HG03439 (cell line): Measurements from ENCODE around the gene SMAD3.
"Not testable (repeated sequence)": the region's sequence is repeated elsewhere in the genome, so short reads cannot be mapped to it uniquely, and the experiment has no call there.

Experiments
- ATAC-seq: cut with Tn5 transposase; IDR thresholded peaks from one replicate; pipeline ENCODE4 v1.9.1; 2021; ENCODE audit warnings: mild to moderate bottlenecking, moderate library complexity; ENCODE audit not compliant: unreplicated experiment

SMAD3 gene

DNA sequence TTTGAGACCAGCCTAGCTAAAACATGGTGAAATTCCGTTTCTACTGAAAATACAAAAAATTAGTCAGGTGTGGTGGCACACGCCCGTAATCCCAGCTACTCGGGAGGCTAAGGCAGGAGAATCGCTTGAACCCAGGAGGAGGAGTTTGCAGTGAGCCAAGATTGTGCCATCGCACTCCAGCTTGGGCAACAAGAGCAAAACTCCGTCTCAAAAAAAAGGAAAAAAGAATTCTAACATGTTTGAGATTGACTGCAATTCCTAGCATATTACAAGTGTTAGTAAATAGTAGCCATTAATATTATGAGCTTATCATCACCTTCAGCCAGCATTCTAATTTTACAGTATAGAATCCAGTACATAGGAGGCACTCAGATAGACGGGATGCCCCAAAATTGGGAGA lies 57.9 kb downstream of the SMAD3 start:
- not testable (repeated sequence) for ATAC-seq

GRCh38 chr15:67124111-67124510 lies 58.7 kb downstream of the SMAD3 start:
- ATAC-seq, result no peak

GRCh38 chr15:67124911-67125588 lies 59.6 kb downstream of the SMAD3 start:
- ATAC-seq, result no peak

- no peak for ATAC-seq
These were observed 60.4 kb downstream of the SMAD3 start for GRCh38 chr15:67125589-67126502.

DNA sequence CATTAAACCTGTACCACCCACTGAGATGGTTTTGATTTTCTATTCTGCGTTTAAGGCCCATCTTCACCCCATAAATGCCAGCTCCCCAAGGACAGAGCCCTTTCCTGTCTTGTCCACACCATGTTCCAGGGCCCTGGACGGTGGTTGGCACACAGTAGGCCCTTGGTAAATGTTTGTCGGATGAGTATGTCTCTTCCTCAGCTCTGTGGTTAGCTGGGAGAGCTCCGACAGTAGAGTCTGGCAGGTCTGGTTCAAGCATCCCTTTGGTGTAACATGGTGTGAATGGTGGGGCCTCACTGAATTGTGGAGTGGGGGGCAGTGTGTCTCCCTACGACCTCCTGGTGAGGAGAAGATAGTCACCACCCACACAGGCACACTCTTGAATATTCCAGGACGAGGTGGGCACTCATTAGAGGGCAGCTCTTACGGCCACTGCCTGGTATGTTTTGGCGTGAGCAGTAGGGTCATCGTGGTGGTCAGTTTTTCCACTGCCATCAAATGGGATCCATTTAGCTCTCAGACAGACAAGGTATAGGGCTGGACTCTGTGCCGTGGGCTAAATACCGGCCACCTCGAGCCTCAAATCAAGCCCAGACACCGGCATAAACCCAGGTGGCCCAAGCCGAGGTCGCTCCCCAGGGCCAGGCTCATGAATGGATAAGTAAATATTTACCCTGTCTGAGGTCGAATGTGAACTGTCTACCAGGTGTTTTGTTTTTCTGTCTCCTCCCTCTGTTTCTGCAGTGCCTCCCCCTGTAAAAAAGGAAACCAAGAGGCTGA lies 61.3 kb downstream of the SMAD3 start:
- no peak for ATAC-seq

GRCh38 chr15:67127331-67127664 lies 61.9 kb downstream of the SMAD3 start:
- ATAC-seq, result no peak

- ATAC-seq, result no peak
These were observed 62.6 kb downstream of the SMAD3 start for GRCh38 chr15:67127965-67128364.

GRCh38 chr15:67130166-67130565 lies 64.8 kb downstream of the SMAD3 start:
- no peak for ATAC-seq

GRCh38 chr15:67130673-67131601 lies 65.5 kb downstream of the SMAD3 start:
- no peak for ATAC-seq

GRCh38 chr15:67132276-67132675 lies 66.9 kb downstream of the SMAD3 start:
- no peak for ATAC-seq

GRCh38 chr15:67133026-67133425 lies 67.6 kb downstream of the SMAD3 start:
- no peak for ATAC-seq

GRCh38 chr15:67133738-67134066 lies 68.3 kb downstream of the SMAD3 start:
- peak; percentile 5 for ATAC-seq

- ATAC-seq, result peak; percentile 54
These were observed 68.9 kb downstream of the SMAD3 start for GRCh38 chr15:67134067-67134838.

- ATAC-seq, result no peak
These were observed 69.6 kb downstream of the SMAD3 start for GRCh38 chr15:67134871-67135492.

GRCh38 chr15:67135494-67135893 lies 70.1 kb downstream of the SMAD3 start:
- ATAC-seq, result no peak

GRCh38 chr15:67136802-67137201 lies 71.4 kb downstream of the SMAD3 start:
- ATAC-seq, result no peak

GRCh38 chr15:67137319-67137718 lies 71.9 kb downstream of the SMAD3 start:
- ATAC-seq, result no peak

DNA sequence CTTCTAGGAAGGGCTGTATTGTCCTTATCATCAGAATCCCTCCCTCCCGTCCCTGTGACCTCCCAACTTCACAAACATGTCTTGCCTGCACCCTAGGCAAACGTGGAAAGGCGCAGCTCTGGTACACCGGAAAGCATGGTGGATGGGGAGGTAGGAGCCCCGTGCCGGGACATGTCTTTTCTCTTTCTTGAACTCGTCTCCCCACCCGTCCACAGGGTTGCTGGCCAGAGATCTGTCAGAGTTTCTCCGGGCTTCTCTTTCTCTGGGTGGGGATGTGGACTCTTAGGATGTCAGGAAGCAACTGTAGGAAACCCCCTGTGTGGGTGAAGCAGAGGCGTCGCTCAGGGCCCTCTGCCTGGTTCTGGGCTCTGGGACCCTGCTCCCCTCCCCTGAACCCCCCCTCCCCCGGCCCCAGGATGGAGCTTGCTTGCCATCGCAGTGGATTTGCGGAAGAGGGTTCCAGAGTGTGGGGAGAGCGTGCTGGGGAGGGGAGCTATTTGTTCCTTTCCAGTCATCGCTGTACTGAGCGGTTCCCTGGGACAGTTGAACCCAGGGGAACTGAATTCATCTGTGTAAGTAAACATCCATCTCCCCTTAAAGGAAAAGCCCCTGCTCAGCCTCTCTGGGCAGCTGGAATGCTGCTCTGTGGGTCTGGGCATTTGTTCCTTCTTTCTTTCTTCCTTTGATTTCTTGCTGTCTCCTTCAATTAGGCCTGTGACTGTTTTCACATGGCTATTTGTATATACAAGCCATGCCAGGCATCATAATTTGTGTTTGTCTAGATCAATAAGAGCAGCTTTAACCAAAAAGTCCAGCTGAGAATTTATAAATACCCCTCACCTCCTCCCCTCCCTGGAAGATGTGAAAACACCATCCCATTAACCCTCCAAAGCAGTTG lies 72.8 kb downstream of the SMAD3 start:
- ATAC-seq, result no peak
